ENCODE measurements around the gene SMARCAL1.

GRCh38 chr2:216520112-216520511 lies 107.8 kb downstream of the SMARCAL1 start:
- no peak for TF ChIP-seq CTCF (IDR thresholded peaks at IDR 0.05; ENCODE audit: low read depth, low read length, missing input control)
- TF ChIP-seq TAF1 (conservative IDR thresholded peaks at IDR 0.05), result no peak
- no peak for TF ChIP-seq YY1 (IDR thresholded peaks at IDR 0.05)

All from liver (tissue), 3 donors.